GM18511 (cell line): ENCODE results near the gene DNAJB5.
A peak's percentile ranks its signal among the peaks of the same experiment; 100 is the strongest.

Experiments used
- ATAC-seq: cut with Tn5 transposase; IDR thresholded peaks from one replicate; pipeline ENCODE4 v1.9.1; 2021; ENCODE audit warnings: mild to moderate bottlenecking, moderate library complexity; ENCODE audit not compliant: unreplicated experiment

The DNAJB5 gene

DNA sequence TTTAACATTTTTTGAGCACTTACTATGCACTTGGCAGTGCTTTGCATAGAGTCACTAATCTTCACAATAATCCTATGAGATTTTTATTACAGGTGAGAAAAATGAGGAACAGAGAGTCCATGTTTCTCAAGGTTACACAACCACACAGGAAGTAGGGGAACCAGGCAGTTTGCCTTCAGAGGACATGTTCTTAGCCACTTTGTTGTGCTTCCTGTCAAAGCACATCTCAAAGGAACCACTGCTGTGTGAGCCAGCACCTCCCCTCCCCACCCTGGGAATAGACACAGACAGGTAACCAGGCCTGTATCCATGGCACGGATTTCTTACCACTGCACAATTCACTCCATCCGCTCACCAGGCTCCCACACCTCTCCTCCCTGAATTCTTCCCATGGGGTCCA, 6.3 kb upstream of the DNAJB5 start:
- ATAC-seq = peak; percentile 69

DNA sequence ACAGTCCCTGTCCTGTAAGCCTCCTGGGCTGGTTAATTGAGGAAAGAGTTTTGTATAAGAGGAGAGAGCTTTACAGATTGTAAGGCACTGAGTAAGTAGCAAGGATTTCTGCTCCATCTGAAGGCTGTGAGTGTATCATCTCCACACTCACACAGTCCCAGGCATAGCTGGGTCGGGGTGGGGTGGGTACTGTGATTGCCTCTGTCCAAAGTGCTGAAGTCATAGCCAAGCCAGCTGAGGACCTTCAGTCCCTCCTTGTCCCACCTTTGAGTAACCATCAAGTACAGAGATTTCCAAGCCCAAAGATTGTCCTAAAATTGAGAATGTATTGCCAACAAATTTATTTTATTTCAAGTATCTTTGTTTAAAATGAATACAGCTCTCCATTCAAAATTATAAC, 5.5 kb upstream of the DNAJB5 start:
- ATAC-seq = no peak

DNA sequence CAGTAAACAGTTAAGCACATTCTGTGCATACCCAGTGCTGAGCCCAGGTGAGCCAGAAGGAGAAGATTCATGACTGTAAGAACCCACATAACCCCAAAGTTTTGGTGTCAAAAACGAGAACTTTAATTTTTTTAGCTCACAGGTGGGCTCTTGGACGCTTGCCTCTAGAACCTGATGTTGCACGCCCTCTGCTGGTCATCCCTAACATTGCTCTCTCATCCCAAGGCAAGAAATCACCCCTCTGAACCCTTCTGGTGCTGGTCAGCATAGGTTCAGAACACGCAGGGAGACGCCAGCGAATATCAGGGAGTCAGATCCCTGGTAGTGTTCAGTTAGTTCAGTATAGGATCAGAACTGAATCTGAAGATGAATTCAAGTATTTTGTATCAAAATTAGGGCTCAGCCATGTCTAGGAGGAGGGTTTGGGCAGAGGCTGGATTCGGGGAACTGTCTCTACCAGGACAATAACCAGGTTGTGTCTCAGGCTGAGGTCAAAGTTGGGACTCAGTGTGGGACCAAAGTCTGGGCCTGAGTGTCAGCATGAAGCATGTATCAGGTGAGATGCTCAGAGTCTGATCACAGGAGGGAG, 4.1 kb upstream of the DNAJB5 start:
- ATAC-seq = no peak

DNA sequence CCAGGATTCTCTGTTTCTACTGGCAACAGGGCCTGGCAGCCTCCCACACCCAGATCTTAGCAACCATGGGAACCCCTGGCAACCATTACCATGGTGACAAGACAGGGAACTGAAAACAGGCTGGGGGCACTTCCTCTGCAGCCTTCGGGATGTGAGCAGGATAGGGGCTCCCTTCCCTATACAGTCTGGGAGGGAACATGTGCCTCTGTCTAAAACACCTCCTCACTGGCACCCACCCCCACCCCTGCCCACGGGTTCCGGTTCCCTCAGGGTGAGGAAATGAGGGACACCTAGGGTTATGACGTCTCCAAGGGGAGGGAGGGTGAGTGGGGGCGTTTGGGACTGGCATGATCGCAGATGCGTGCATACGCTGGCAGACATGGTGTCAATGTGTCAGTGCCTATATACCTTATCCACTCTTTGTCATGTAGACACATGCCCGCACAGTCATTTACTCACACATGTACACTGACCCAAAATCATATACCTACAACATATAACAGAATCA, 3.0 kb upstream of the DNAJB5 start:
- no peak for ATAC-seq

DNA sequence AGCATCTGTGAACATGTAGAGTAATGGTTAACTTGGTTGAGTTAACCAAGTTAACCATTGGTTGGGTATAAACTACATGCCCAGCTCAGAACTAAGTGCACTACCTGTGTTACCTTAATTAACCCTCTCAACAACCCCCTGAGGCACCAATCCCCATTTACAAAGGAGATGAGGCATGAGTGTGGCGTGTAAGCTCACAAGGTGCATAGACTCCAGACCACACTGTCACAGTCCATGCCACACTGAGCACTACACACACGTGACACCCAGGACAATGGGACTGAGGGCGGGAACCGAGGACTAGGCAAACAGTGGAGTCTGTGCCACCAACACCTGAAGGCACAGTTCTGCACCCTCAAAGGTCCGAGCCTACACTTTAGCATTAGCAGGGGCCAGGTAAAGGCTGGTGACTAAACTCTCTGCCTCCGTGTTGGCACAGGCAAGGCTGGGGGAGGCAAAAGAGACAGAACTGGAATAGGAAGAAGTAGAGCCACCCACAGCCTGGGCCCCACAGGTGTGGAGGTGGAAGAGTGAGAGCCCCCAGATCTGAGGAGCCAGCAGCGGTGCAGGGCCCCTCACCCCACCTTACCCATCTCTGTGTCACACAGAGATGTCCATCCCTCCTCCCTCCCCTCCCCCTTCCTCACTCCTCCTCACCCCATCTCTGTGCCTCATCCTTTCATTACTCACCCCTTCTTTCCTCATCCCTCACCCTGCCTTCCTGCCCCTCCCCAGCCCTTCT, 2.2 kb upstream of the DNAJB5 start:
- no peak for ATAC-seq

DNA sequence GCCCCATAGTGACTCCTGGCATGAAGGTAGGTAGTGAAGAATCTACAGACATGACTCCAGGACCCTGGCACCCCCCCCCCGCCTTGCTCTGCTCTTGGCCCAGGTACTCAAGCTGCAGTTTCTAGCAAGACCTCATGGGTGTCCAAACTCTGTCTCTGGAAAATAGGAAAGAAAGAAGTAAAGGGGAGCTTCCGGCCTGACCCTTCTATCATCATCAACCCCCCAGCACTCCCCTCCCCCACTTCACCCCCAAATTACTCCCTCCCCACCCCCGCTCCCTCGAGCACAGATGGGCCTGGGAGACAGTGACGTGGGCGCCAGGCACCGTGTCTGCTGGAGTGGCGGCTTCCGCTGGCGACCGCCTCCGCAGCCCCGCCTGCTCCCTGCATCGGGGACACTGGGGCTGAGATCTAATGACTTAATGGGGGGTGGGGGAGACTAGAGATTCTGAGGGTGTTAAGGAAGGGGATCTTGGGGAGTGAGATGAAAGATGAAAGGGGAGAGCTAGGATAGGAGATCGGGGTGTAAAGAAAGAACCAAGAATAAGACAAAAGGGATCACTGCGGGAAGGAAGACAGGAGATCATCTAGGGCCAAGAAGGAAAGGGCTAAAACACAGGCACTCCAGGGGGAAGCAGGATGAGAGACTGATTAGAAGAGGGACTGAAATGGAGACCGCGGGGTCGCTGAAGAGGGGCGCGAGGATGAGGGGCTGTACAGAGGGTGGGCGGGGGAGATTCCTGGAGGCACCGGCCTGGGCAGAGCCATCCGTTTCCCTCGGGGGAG, 1.1 kb upstream of the DNAJB5 start:
- no peak for ATAC-seq

DNA sequence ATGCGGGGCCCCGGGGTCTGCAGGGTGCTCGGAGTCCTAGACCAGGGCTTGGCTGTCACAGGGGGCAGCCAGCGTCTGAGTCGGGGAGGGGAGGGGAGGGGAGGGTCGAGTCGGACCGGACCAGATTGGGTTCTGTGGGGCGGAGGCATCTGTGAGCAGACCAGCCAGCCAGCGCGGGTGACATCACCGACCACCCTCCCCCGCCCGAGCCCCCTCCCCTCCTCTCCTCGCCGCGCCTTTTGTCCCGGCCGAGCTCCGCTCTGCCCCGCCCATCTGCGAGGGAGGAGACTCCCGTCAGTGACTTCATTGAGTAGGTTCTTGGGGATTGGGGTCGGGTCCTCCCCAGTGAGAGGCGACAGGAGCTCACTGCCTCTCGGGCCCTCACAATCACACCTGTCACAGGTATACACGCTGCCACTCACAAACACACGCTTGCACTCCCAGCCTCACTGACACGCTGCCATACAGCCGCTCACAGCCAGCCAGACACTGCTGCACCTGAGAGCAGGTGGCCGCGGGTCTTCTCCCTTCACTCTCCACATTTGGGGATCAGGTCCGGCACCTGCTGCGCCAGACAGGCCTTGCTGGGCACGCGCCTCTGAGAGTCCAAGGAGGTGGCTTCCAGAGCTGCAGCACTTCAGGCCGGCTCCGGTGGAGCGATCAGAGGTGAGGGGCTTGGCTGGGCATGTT, 546 bp downstream of the DNAJB5 start:
- no peak for ATAC-seq

DNA sequence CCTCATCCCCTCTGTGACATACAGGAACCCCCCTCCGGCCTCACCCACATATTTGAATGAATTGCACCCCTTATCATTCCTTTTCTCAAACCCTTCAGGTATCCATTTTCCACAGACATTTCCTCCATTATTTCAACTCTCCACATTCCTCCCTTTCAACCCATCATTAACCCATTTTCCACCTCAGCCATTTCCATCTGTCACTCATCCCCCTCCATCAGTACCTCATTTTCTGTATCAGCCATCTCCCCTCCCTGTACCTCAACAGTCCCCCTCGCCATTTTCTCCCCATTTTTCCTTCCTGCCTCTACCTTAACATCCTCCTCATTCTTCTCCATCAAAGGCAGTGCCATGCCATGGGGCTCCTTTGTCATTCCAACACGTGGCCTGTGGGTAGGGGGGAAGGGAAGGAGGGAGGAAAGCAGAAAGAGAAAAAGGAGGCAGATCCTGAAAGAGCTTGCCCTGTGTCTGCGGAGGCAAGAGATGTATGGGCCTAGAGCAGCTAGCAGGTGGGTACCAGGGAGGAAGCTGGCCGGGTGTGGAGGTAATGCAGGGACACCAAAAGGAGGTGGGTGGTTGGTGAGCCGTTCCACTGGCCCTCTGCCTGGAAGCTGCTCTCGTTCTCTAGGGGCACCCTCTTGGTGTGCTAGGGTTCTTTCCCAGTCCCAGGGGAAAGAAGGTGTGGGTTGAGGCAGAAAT, 1.5 kb downstream of the DNAJB5 start:
- no peak for ATAC-seq

DNA sequence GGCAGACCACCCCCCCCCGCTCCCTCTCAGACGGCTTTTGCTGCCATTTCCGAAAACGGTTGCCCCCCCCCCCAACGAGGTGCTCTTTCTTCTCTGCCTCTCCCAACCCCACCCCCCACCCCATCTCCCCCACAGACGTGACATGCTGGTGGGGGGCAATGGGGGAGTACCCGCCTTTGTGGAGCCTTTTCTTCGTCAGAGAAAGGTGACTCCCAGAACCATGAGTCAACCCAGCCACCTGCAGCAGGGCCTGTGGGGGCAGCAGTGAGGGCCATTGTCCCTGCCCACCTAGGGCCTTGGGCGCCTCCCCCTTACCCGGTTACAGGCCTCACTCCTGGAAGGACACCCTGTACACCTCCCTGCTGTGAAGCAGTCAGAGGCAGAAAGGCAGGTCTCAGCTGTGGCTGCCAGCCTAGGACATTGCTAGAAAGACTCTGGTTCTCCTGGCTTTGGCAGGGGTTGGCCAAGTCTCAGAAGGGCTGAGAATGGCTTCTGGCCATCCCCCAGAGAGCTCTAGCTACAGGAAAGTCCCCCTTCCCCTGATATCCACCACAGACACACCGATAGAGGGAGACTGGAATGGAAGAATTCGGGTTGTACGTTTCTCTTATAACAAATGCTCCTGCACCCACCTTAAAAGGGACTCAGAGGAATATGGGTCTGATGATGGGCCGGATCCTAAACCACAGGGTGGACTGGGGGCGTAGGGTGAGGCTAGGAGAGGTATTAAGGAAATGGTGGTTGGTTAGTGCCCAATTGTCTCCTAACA, 2.2 kb downstream of the DNAJB5 start:
- ATAC-seq = no peak

DNA sequence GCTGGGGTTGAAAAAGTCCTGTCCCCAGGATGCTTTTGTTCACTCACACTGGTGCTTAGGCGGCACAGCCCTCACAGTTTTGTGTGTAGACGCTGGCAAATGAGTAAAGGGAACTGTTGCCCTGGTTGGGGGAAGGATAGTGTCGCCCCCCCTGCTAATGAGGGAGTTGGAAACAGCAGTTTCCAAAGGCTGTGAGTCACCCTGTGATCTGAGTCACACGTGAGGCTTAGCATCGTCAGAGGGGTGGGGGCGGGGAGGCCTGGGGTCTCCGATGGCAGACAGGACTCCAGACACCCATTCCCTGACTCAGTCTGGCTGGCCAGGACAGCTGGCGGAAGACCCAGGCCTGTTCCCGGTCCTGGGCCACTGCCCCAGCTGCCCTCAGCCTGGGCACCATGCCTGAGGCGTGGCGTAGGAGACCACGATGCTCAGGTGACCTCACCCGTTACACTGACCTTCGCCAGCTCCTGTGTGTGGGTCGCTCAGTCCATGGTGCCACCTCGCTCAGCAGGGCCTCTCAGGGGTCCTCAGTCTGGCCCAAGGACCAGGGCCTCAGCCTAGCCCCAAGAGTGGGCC, 2.9 kb downstream of the DNAJB5 start:
- no peak for ATAC-seq

DNA sequence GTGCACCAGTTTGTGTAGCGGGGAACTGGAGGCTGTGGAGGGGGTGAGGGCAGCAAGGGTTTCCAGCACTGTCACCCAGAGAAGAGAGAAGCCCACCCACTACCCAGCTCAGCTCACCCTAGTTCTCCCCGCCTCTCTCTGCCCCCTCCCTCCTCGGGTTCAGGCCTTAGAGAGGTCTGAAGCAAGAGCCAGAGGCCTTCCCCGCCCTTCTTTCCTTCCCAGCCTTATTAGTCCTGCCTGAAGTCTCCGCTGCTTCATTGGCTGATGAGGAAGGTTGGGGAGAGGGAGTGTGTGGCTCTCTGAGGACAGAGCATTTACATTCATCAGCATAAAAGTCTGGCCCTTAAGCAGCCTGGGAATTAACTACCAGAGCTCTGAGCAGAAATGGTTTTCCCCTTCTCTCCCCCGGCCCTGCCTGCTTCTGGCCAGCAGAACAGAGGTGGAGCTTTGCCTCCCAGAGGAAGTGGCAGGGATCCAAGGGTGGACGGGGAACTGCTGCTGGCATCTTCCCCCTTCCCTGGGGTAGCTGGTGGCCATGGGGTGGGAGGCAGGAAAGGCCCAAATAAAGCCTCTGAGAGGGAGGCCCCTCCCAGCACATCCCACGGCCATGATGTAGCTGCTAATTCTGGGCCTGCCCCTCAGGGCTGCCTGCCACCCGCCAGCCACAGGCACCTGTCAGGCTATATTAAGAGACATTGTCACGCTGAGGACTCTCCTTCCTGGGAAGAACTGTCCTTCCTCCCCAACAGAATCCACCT, 4.1 kb downstream of the DNAJB5 start:
- no peak for ATAC-seq

DNA sequence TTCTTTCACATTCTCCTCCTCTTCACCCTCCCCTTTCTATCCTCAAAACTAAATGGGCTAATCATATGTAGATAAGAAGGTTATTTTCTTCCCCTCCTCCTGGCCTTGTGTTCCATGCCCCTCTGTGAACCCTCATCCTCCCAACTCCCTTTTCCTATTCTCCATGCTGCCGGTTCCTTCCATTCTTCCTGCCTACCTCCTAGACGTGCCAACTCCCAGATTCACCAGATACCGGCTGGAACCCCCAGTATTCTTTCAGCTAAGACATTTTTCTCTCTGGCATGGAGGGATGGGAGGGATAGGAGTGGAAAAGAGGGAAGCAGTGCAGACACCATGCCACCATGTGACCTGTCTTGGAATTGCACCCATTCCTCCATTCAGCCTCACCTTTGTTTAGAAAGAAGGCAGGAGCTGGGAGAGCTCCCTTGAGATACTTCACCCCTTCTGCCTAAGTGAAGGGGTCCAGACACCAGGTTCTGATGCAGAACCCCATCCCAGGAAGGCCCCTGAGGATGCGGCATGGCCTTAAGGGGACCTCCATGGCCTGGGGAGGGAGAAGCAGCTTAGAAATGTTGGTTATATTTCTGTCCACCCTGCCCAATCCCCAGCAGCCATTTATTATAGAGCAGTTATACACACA, 4.8 kb downstream of the DNAJB5 start:
- ATAC-seq = no peak

DNA sequence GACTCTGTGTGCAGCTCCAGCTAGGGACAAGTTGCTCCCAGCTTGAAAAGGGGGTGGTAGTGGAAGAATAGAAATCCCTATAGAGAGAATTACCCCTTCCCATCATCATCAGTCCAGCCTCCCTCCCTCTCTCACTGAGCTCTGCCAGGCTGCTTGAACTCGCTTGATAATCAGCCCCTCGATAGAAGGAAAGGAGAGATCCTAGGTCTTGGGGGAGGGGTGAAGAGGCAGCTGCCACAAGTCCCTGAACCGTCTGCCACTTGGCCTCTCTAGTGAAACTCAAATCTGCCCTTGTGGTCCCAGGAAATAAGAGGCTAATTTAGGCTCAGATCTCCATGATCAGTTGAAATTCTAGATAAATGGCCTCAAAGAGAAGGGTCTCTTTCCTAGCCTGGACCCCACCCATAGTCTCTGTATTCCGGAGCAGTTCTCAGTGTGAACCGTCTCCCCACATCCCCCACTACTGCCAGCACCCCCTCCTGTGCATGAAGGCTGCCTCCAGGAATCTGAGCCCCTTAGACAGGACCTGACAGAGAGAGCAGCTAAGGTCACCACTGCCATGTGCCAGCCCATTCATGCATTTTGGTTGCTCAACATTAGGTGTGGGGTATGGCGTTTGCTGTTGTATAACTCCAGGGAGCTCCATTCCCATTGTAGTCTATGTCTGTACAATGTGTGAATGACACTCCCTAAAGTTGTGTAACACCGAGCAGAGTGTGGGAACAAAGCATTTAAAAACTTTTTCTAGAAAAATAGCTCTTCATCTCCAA, 5.5 kb downstream of the DNAJB5 start:
- ATAC-seq = no peak

DNA sequence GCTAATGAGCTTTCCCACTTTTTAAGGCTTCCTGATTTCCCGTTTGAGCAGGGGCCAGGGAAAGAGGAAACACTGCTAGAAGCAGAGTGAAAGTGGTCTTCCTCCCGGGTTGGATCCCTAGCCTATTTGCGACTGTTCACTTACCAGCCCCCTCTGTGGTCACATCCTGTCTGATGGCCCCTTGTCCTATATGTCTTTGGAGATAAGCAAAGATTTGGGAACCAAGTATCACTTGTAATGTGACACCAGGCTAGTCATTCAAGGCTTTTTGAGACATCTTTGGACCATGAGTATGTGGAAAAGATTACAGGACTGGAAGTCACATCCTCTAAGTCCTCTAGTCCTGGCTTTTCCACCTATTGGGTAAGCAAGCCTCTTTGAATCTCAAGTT, 6.1 kb downstream of the DNAJB5 start:
- ATAC-seq = no peak

DNA sequence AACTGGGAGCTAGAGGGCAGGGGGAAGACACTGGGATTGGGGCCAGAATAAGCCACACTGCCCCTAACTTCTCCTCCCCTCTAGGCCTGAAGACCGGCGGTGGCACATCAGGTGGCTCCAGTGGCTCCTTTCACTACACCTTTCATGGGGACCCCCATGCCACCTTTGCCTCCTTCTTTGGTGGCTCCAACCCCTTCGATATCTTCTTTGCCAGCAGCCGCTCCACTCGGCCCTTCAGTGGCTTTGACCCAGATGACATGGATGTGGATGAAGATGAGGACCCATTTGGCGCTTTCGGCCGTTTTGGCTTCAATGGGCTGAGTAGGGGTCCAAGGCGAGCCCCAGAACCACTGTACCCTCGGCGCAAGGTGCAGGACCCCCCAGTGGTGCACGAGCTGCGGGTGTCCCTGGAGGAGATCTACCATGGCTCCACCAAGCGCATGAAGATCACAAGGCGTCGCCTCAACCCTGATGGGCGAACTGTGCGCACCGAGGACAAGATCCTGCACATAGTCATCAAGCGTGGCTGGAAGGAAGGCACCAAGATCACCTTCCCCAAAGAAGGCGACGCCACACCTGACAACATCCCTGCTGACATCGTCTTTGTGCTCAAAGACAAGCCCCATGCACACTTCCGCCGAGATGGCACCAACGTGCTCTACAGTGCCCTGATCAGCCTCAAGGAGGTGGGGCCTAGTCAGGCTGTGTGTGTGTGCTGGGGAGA, 6.8 kb downstream of the DNAJB5 start:
- no peak for ATAC-seq

DNA sequence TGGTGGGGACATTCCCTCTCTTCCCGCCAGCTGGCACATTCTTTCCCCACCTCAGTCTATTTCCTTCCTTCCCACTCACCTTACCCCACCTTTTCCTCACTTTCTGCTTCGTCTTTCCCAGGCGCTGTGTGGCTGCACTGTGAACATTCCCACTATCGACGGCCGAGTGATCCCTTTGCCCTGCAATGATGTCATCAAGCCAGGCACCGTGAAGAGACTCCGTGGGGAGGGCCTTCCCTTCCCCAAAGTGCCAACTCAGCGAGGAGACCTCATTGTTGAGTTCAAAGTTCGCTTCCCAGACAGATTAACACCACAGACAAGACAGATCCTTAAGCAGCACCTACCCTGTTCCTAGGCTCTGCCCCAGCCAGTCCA, 7.3 kb downstream of the DNAJB5 start:
- no peak for ATAC-seq

DNA sequence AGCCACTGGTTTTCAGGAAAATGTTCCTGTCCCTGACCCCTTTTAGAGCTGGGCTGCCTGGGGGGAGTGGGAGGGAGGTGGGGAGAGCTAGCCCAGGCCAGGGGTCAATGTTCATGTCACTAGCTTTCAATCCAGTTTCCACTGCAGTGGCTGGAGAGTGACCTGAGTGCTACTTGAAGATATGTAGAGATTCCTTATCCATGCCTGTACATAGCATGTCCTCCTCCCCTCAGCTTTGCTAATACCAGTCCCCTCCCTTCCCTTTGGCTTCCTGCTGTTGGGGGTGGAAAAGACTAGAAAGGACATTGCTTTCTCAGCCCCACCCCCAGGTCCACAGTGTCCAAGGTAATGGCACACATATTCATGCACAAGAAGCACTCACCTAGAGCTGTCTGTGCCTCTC, 7.8 kb downstream of the DNAJB5 start:
- no peak for ATAC-seq
